HepG2 (cell line): ENCODE measurements around the gene CKS1B. TPM values are rescaled to one million over a fixed set of nuclear protein-coding genes. Genes with fewer than 3 reads are reported as not detected.

Experiments used
- CSRNP1 ChIP-seq: sonication (generic); formaldehyde crosslinking; IDR thresholded peaks from 2 replicates; pipeline ENCODE4 v1.8.1; 2023; ENCODE audit warnings: mild to moderate bottlenecking, missing genetic modification reagents
- DMAP1 ChIP-seq: IDR thresholded peaks from 2 replicates; pipeline ENCODE4 v1.6.1; 2016
- HNRNPK ChIP-seq: fragments of 200-400 bp; formaldehyde crosslinking; IDR thresholded peaks from 2 replicates; pipeline ENCODE4 v1.6.1; 2018; ENCODE audit warnings: low read length, low read depth, moderate library complexity, mild to moderate bottlenecking; ENCODE audit not compliant: poor library complexity, severe bottlenecking
- MAFG ChIP-seq: sonication (generic); formaldehyde crosslinking; IDR thresholded peaks from 2 replicates; pipeline ENCODE4 v1.5.1; 2020; ENCODE audit warnings: mild to moderate bottlenecking, missing genetic modification reagents
- PHB2 ChIP-seq: fragments of 450-650 bp; IDR thresholded peaks from 2 replicates; pipeline ENCODE4 v1.6.1; 2018; ENCODE audit not compliant: partially characterized antibody
- POLR2AphosphoS2 ChIP-seq: IDR thresholded peaks from 2 replicates; pipeline ENCODE4 v1.6.1; 2011; ENCODE audit warnings: low read depth, low read length, improper control_type of control experiment
- SUZ12 ChIP-seq: fragments of 150-350 bp; IDR thresholded peaks from 2 replicates; pipeline ENCODE4 v1.6.1; 2014; ENCODE audit warnings: low read depth, low read length
- THRA ChIP-seq: sonication (generic); formaldehyde crosslinking; IDR thresholded peaks from 2 replicates; pipeline ENCODE4 v1.4.0; 2020; ENCODE audit warnings: missing genetic modification reagents, borderline replicate concordance
- ZBTB33 ChIP-seq: sonication (generic); formaldehyde crosslinking; IDR thresholded peaks from 2 replicates; pipeline ENCODE4 v1.4.0; 2020; ENCODE audit warnings: missing genetic modification reagents
- ZNF263 ChIP-seq: sonication (generic); formaldehyde crosslinking; IDR thresholded peaks from 2 replicates; pipeline ENCODE4 v1.4.0; 2020; ENCODE audit warnings: missing genetic modification reagents
- ZNF33A ChIP-seq: sonication (generic); formaldehyde crosslinking; IDR thresholded peaks from 2 replicates; pipeline ENCODE4 v1.5.1; 2020; ENCODE audit warnings: missing genetic modification reagents, mild to moderate bottlenecking, moderate library complexity, borderline replicate concordance
- ZNF501 ChIP-seq: sonication (generic); formaldehyde crosslinking; IDR thresholded peaks from 2 replicates; pipeline ENCODE4 v1.5.1; 2020; ENCODE audit warnings: mild to moderate bottlenecking, moderate library complexity, missing genetic modification reagents
- ZNF652 ChIP-seq: IDR thresholded peaks from 2 replicates; pipeline ENCODE4 v1.6.1; 2016; ENCODE audit warnings: low read depth, borderline replicate concordance
- ZNF687 ChIP-seq: sonication (generic); formaldehyde crosslinking; IDR thresholded peaks from 2 replicates; pipeline ENCODE4 v1.5.1; 2020; ENCODE audit warnings: mild to moderate bottlenecking, missing genetic modification reagents, moderate library complexity
- ZNF784 ChIP-seq: sonication (generic); formaldehyde crosslinking; IDR thresholded peaks from 2 replicates; pipeline ENCODE4 v1.5.1; 2020; ENCODE audit warnings: missing genetic modification reagents, mild to moderate bottlenecking, borderline replicate concordance
- ZNF878 ChIP-seq: sonication (generic); formaldehyde crosslinking; IDR thresholded peaks from 2 replicates; pipeline ENCODE4 v1.8.1; 2023; ENCODE audit warnings: mild to moderate bottlenecking, missing genetic modification reagents, moderate library complexity
- ZSCAN5A ChIP-seq: sonication (generic); formaldehyde crosslinking; IDR thresholded peaks from 2 replicates; pipeline ENCODE4 v1.8.0; 2022; ENCODE audit warnings: mild to moderate bottlenecking, missing genetic modification reagents, borderline replicate concordance
- polyA plus RNA-seq, 8 experiments: library from polyadenylated mRNA; depleted of rRNA in 3 of 8; stranded (reverse) in 7 of 8; unstranded in 1 of 8; fragments of >200 nt; fragmentation: Illumina TruSeq in 4 of 8; extraction: Trizol in 4 of 8; gene quantifications; 2 replicates each; pipeline versions ENCODE4 v1.2.1 to v1.2.3, GENCODE V29; 2011 to 2016; ENCODE audit warnings: low read depth in 4 of 8, missing spikeins in 1 of 8, mixed read lengths in 1 of 8; ENCODE audit not compliant: insufficient read depth in 1 of 8
- total RNA-seq, 5 experiments: library from RNA; depleted of rRNA; stranded (reverse); fragments of >200 nt; fragmentation: Illumina TruSeq; extraction: Trizol; gene quantifications; 2 replicates each; pipeline ENCODE4 v1.2.3, GENCODE V29; 2016; ENCODE audit warnings: low read depth in 1 of 5

Gene CKS1B
- total and polyA plus RNA-seq, 2 of the 13 experiments (the other 11 are each of a cell fraction or from before 2014, with no cell fraction given), result 217 to 222 TPM

- TF ChIP-seq CSRNP1 (CRISPR knock-in tag) (peak; percentile 91), POLR2AphosphoS2 (peak; percentile 18; the same call in 1 of the 2 replicates), MAFG (CRISPR knock-in tag) (no peak), ZBTB33 (CRISPR knock-in tag) (no peak; the same call in 1 of the 2 replicates), ZNF263 (peak; percentile 40; the same call in 1 of the 2 replicates), ZSCAN5A (CRISPR knock-in tag) (no peak), ZNF687 (CRISPR knock-in tag) (peak; percentile 95), ZNF33A (CRISPR knock-in tag) (no peak), PHB2 (no peak), SUZ12 (no peak), HNRNPK (no peak), ZNF652 (CRISPR knock-in tag) (no peak), ZNF878 (CRISPR knock-in tag) (peak; percentile 87), ZNF501 (CRISPR knock-in tag) (peak; percentile 49; the same call in 1 of the 2 replicates), THRA (CRISPR knock-in tag) (no peak), DMAP1 (CRISPR knock-in tag) (peak; percentile 88; the same call in 1 of the 2 replicates), ZNF784 (CRISPR knock-in tag) (no peak)
Measured at GRCh38 chr1:154974102-154974807, at the start of gene CKS1B (continued).
